ENCODE measurements around the gene ADPRHL1. TPM values are rescaled to one million over a fixed set of nuclear protein-coding genes. Genes with fewer than 3 reads are reported as not detected.

ADPRHL1 gene
- polyA plus RNA-seq, 3 donors = 0.15 to 0.52 (median 0.27) TPM

- 80% methylated on average over 10 of the region's 19 CpGs for WGBS (ENCODE audit: insufficient coverage)
- no peaks in the 10 kb centered on the region for H3K4me1 Mint-ChIP-seq
These were observed 53.5 kb downstream of the ADPRHL1 start for GRCh38 chr13:113399755-113400149.

GRCh38 chr13:113398963-113399754, 54.1 kb downstream of the ADPRHL1 start:
- Histone ChIP-seq H4K20me1 (ENCODE audit: insufficient read depth, low read length) (no peaks in the 10 kb centered on the region), H3K4me3 (replicated peaks in 1 of 3; ENCODE audit: low read depth in 2 of 3, low read length in 3 of 3) (no peak overlapping the region), H2AFZ (ENCODE audit: insufficient read depth, low read depth, low read length, poor library complexity, severe bottlenecking) (no peak overlapping the region), H3K36me3 (replicated peaks in 1 of 2; ENCODE audit: control insufficient read depth in 1 of 2, insufficient read depth in 2 of 2, low read length in 2 of 2) (no peaks in the 10 kb centered on the region), H3K9ac (ENCODE audit: insufficient read depth, low read length, poor library complexity, severe bottlenecking) (no peak overlapping the region), H3K4me2 (replicated peaks; ENCODE audit: extremely low read depth, low read length, poor library complexity, severe bottlenecking) (no peak overlapping the region), H3K27me3 (ENCODE audit: control insufficient read depth in 2 of 2, insufficient read depth in 2 of 2, low read length in 2 of 2) (no peaks in the 10 kb centered on the region), H3K9me3 (replicated peaks in 1 of 2; ENCODE audit: control insufficient read depth in 1 of 2, insufficient read depth in 1 of 2, low read length in 2 of 2) (no peaks in the 10 kb centered on the region), H3K27ac (ENCODE audit: low read depth in 1 of 2, low read length in 2 of 2) (no peak overlapping the region), H3K4me1 (ENCODE audit: control insufficient read depth in 1 of 2, insufficient read depth in 2 of 2, low read length in 2 of 2) (peaks cover 0 to 2% of the 10 kb centered on the region in 2 donors), H3K79me2 (ENCODE audit: insufficient read depth, low read length) (no peaks in the 10 kb centered on the region)
- TF ChIP-seq CTCF (IDR thresholded peaks at IDR 0.05) = no peak
- no peak overlapping the region for H3K4me3 Mint-ChIP-seq
- no peaks in the 10 kb centered on the region for H3K4me1 Mint-ChIP-seq
- H3K27ac Mint-ChIP-seq = no peak overlapping the region
- DNase-seq = no peak
- 96% methylated on average over 10 of the region's 19 CpGs for WGBS (ENCODE audit: insufficient coverage)
- no peaks in the 10 kb centered on the region for H3K36me3 Mint-ChIP-seq
- H3K9me3 Mint-ChIP-seq = peaks cover 0 to 2% (median 0%) of the 10 kb centered on the region in 7 donors
- intact Hi-C loops (cut with micrococcal nuclease) = no loop called here
- peaks cover 5 to 12% (median 6%) of the 10 kb centered on the region in 3 donors for H3K27me3 Mint-ChIP-seq (ENCODE audit: low read depth in 3 of 3)

More at GRCh38 chr13:113399755-113400149, 53.5 kb downstream of the ADPRHL1 start:
- intact Hi-C loops (cut with micrococcal nuclease) = no loop called here
- H3K79me2 ChIP-seq (ENCODE audit: insufficient read depth, low read length) = no peaks in the 10 kb centered on the region
- Mint-ChIP-seq H3K27me3 (ENCODE audit: low read depth in 3 of 3) (peaks cover 4 to 8% (median 6%) of the 10 kb centered on the region in 3 donors), H3K9me3 (peaks cover 0 to 2% (median 0%) of the 10 kb centered on the region in 7 donors), H3K4me3 (no peak overlapping the region), H3K36me3 (no peaks in the 10 kb centered on the region), H3K27ac (no peak overlapping the region)
- TF ChIP-seq CTCF (IDR thresholded peaks at IDR 0.05) = no peak
- no peak overlapping the region for H2AFZ ChIP-seq (ENCODE audit: insufficient read depth, low read depth, low read length, poor library complexity, severe bottlenecking)
- H3K27ac ChIP-seq (ENCODE audit: low read depth in 1 of 2, low read length in 2 of 2) = no peak overlapping the region
- no peaks in the 10 kb centered on the region for H4K20me1 ChIP-seq (ENCODE audit: insufficient read depth, low read length)
- H3K36me3 ChIP-seq (replicated peaks in 1 of 2; ENCODE audit: control insufficient read depth in 1 of 2, insufficient read depth in 2 of 2, low read length in 2 of 2) = no peaks in the 10 kb centered on the region
- H3K4me2 ChIP-seq (replicated peaks; ENCODE audit: extremely low read depth, low read length, poor library complexity, severe bottlenecking) = no peak overlapping the region
- no peaks in the 10 kb centered on the region for H3K4me1 ChIP-seq (ENCODE audit: control insufficient read depth in 1 of 2, insufficient read depth in 2 of 2, low read length in 2 of 2)
- no peak overlapping the region for H3K9ac ChIP-seq (ENCODE audit: insufficient read depth, low read length, poor library complexity, severe bottlenecking)
- H3K27me3 ChIP-seq (ENCODE audit: control insufficient read depth in 2 of 2, insufficient read depth in 2 of 2, low read length in 2 of 2) = no peaks in the 10 kb centered on the region
- H3K9me3 ChIP-seq (replicated peaks in 1 of 2; ENCODE audit: control insufficient read depth in 1 of 2, insufficient read depth in 1 of 2, low read length in 2 of 2) = no peaks in the 10 kb centered on the region
- DNase-seq = no peak
- no peak overlapping the region for H3K4me3 ChIP-seq (replicated peaks in 1 of 3; ENCODE audit: low read depth in 2 of 3, low read length in 3 of 3)

Measured in CD14-positive monocyte (primary cell).